HL-60 (cell line): Measurements from ENCODE around the gene RRAGD.

Experiments
- CTCF ChIP-seq: IDR thresholded peaks from one replicate; pipeline ENCODE4 v1.5.1; 2011; ENCODE audit warnings: low read length, control low read depth, inconsistent platforms; ENCODE audit not compliant: insufficient read depth
- GABPA ChIP-seq: IDR thresholded peaks from 2 replicates; pipeline ENCODE4 v1.6.1; 2012; ENCODE audit warnings: low read depth
- POLR2AphosphoS5 ChIP-seq: IDR thresholded peaks from 2 replicates; pipeline ENCODE4 v1.6.1; 2012; ENCODE audit warnings: low read depth
- TF ChIP-seq, protein P1 (sequence below): IDR thresholded peaks from 2 replicates; pipeline ENCODE4 v1.6.1; 2012; ENCODE audit warnings: low read depth; ENCODE audit not compliant: insufficient replicate concordance

GRCh38 chr6:89434954-89435353 is 22.9 kb upstream of the RRAGD start:
- no peak for TF ChIP-seq CTCF
- TF ChIP-seq, protein P1, sequence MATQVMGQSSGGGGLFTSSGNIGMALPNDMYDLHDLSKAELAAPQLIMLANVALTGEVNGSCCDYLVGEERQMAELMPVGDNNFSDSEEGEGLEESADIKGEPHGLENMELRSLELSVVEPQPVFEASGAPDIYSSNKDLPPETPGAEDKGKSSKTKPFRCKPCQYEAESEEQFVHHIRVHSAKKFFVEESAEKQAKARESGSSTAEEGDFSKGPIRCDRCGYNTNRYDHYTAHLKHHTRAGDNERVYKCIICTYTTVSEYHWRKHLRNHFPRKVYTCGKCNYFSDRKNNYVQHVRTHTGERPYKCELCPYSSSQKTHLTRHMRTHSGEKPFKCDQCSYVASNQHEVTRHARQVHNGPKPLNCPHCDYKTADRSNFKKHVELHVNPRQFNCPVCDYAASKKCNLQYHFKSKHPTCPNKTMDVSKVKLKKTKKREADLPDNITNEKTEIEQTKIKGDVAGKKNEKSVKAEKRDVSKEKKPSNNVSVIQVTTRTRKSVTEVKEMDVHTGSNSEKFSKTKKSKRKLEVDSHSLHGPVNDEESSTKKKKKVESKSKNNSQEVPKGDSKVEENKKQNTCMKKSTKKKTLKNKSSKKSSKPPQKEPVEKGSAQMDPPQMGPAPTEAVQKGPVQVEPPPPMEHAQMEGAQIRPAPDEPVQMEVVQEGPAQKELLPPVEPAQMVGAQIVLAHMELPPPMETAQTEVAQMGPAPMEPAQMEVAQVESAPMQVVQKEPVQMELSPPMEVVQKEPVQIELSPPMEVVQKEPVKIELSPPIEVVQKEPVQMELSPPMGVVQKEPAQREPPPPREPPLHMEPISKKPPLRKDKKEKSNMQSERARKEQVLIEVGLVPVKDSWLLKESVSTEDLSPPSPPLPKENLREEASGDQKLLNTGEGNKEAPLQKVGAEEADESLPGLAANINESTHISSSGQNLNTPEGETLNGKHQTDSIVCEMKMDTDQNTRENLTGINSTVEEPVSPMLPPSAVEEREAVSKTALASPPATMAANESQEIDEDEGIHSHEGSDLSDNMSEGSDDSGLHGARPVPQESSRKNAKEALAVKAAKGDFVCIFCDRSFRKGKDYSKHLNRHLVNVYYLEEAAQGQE = no peak
- TF ChIP-seq GABPA = no peak
- TF ChIP-seq POLR2AphosphoS5 = no peak
